Keratinocyte (primary cell): ENCODE measurements around the gene ANKRD36. TPM values are rescaled to one million over a fixed set of nuclear protein-coding genes. Genes with fewer than 3 reads are reported as not detected.
"Not testable (repeated sequence)": the region's sequence is repeated elsewhere in the genome, so short reads cannot be mapped to it uniquely, and the experiment has no call there.

Experiments
- DNase-seq: peaks from one replicate; pipeline ENCODE4 v3.0.0-alpha.2; 2011; ENCODE audit warnings: low read depth, missing footprints, low spot score
- FAIRE-seq: peaks from 2 replicates; lab custom pipeline; 2011; peaks lifted over from hg19 to GRCh38; lab: Jason Lieb, UNC
- H2AFZ ChIP-seq: 2 replicates; pipeline ENCODE4 v1.6.0; 2012; ENCODE audit warnings: low read length, control low read depth, inconsistent platforms; ENCODE audit not compliant: control insufficient read depth
- H3K27ac ChIP-seq: 2 replicates; pipeline ENCODE4 v1.5.1; 2011; ENCODE audit warnings: low read length; ENCODE audit not compliant: control insufficient read depth, insufficient read depth
- H3K27me3 ChIP-seq: 3 replicates; pipeline ENCODE4 v1.6.0; 2011; ENCODE audit warnings: low read length; ENCODE audit not compliant: control insufficient read depth, insufficient read depth; ENCODE audit errors: extremely low read depth
- H3K36me3 ChIP-seq, 2 experiments: 2 replicates in 1 of 2; 3 replicates in 1 of 2; pipeline ENCODE4 v1.5.1; 2011; ENCODE audit warnings: low read length in 2 of 2, mild to moderate bottlenecking in 1 of 2; ENCODE audit not compliant: control insufficient read depth in 2 of 2, insufficient read depth in 2 of 2; ENCODE audit errors: extremely low read depth in 1 of 2
- H3K4me1 ChIP-seq: 3 replicates; pipeline ENCODE4 v1.5.1; 2011; ENCODE audit warnings: low read length; ENCODE audit not compliant: control insufficient read depth, insufficient read depth; ENCODE audit errors: extremely low read depth
- H3K4me2 ChIP-seq: 3 replicates; pipeline ENCODE4 v1.6.0; 2011; ENCODE audit warnings: low read depth, low read length; ENCODE audit not compliant: control insufficient read depth, insufficient read depth; ENCODE audit errors: extremely low read depth
- H3K4me3 ChIP-seq, 3 experiments: fragments of 200-600 bp in 1 of 3; sonication (generic) in 1 of 3; 2 replicates in 2 of 3; 3 replicates in 1 of 3; pipeline ENCODE4 v1.5.1; 2011 to 2016; ENCODE audit warnings: low read length in 3 of 3, mild to moderate bottlenecking in 3 of 3, control low read depth in 2 of 3, inconsistent platforms in 1 of 3, low read depth in 1 of 3, mixed read lengths in 1 of 3, mixed run types in 1 of 3, moderate library complexity in 1 of 3; ENCODE audit not compliant: control insufficient read depth in 2 of 3, insufficient read depth in 2 of 3; ENCODE audit errors: extremely low read depth in 1 of 3
- H3K79me2 ChIP-seq: 2 replicates; pipeline ENCODE4 v1.6.0; 2012; ENCODE audit warnings: low read length; ENCODE audit not compliant: control insufficient read depth, insufficient read depth
- H3K9ac ChIP-seq: 3 replicates; pipeline ENCODE4 v1.6.0; 2011; ENCODE audit warnings: low read length; ENCODE audit not compliant: control insufficient read depth, insufficient read depth; ENCODE audit errors: extremely low read depth
- H3K9me1 ChIP-seq: 3 replicates; pipeline ENCODE4 v1.6.0; 2011; ENCODE audit warnings: low read length; ENCODE audit not compliant: control insufficient read depth, insufficient read depth; ENCODE audit errors: extremely low read depth
- H3K9me3 ChIP-seq: 2 replicates; pipeline ENCODE4 v1.5.1; 2012; ENCODE audit warnings: low read depth, low read length; ENCODE audit not compliant: control insufficient read depth
- H4K20me1 ChIP-seq: 3 replicates; pipeline ENCODE4 v1.6.0; 2011; ENCODE audit warnings: low read length; ENCODE audit not compliant: control insufficient read depth, insufficient read depth; ENCODE audit errors: extremely low read depth
- CTCF ChIP-seq, 3 experiments: IDR thresholded peaks in 1 of 3; conservative IDR thresholded peaks in 1 of 3; optimal IDR thresholded peaks in 1 of 3; 2 replicates in 2 of 3; 3 replicates in 1 of 3; pipeline versions ENCODE3 to v1.5.1; 2011; ENCODE audit warnings: low read length in 3 of 3, mild to moderate bottlenecking in 3 of 3, moderate library complexity in 2 of 3, control low read depth in 1 of 3, inconsistent platforms in 1 of 3; ENCODE audit not compliant: insufficient read depth in 2 of 3; ENCODE audit errors: extremely low read depth in 1 of 3
- dilution Hi-C: fragments of 300-500 bp; cut with MboI; formaldehyde crosslinking; loops from one replicate; pipeline ENCODE4 v1.7.0; 2020; ENCODE audit warnings: low sequenced_read_pairs; ENCODE audit not compliant: extremely low pct_ligation_motif_present
- polyA minus RNA-seq, 3 experiments: library from RNA; depleted of rRNA, polyadenylated mRNA; stranded (reverse); fragments of >200 nt; gene quantifications; 1 replicate in 1 of 3; 2 replicates in 1 of 3; 3 replicates in 1 of 3; pipeline ENCODE4 v1.2.3, GENCODE V29; 2011
- polyA plus RNA-seq, 5 experiments: library from polyadenylated mRNA; depleted of rRNA in 3 of 5; stranded (reverse) in 3 of 5; stranded (forward) in 1 of 5; unstranded in 1 of 5; fragments of >200 nt; gene quantifications; 1 replicate in 1 of 5; 2 replicates in 3 of 5; 3 replicates in 1 of 5; pipeline versions ENCODE4 v1.2.1 to v1.2.3, GENCODE V29; 2011 to 2012; ENCODE audit warnings: missing spikeins in 2 of 5, low read depth in 1 of 5, low replicate concordance in 1 of 5

Gene ANKRD36
- 2.6 to 5.2 TPM (median 4.6 TPM) in 3 replicates for polyA plus RNA-seq
- 14.9 TPM for polyA plus RNA-seq (2011; ENCODE audit: low read depth)
- polyA plus RNA-seq (2011; cell fraction: cytosol; rRNA removed), result 0.71 and 0.84 TPM in 2 replicates
- 16.0 and 19.2 TPM in 2 replicates for polyA plus RNA-seq (2011; cell fraction: nucleus; rRNA removed)
- 2.8 and 2.9 TPM in 2 replicates for polyA plus RNA-seq (2012; ENCODE audit: low replicate concordance)
- 26.3 to 49.9 TPM (median 30.6 TPM) in 3 replicates for polyA minus RNA-seq
- polyA minus RNA-seq (2011; cell fraction: cytosol; rRNA and poly(A)+ RNA removed), result 1.2 TPM
- 59.1 and 103 TPM in 2 replicates for polyA minus RNA-seq (2011; cell fraction: nucleus; rRNA and poly(A)+ RNA removed)

GRCh38 chr2:97113050-97113881, at the start of gene ANKRD36:
Gene ANKRD36 (plus strand): TSS chr2:97113153. CDS start chr2:97113740, 587 bp downstream.
- H2AFZ ChIP-seq, result peak within 1 kb of the TSS; percentile 91
- H3K4me1 ChIP-seq, result not testable (repeated sequence)

GRCh38 chr2:97066030-97066429, 46.9 kb upstream of the ANKRD36 start:
- H3K9me3 ChIP-seq, H3K4me3 ChIP-seq, H3K79me2 ChIP-seq, H3K9ac ChIP-seq, H3K27me3 ChIP-seq, H4K20me1 ChIP-seq, H3K27ac ChIP-seq, FAIRE-seq, H3K36me3 ChIP-seq, H3K9me1 ChIP-seq, H3K4me2 ChIP-seq, H2AFZ ChIP-seq, H3K4me1 ChIP-seq, DNase-seq, dilution Hi-C loops: not testable (repeated sequence)

More at GRCh38 chr2:97113050-97113881, at the start of gene ANKRD36:
- Histone ChIP-seq H3K27ac (peak within 1 kb of the TSS; percentile 75), H3K4me3 (peak within 1 kb of the TSS; percentile 60 to 77 (median 63)), H3K9ac (peak within 1 kb of the TSS; percentile 78), H3K4me2 (peak within 1 kb of the TSS; percentile 87)
- dilution Hi-C loops, H4K20me1 ChIP-seq, H3K36me3 ChIP-seq, FAIRE-seq, H3K9me3 ChIP-seq, H3K9me1 ChIP-seq, H3K27me3 ChIP-seq, H3K79me2 ChIP-seq: not testable (repeated sequence)
- TF ChIP-seq CTCF (optimal IDR thresholded peaks at IDR 0.05 in 1 of 3, IDR thresholded peaks at IDR 0.05 in 1 of 3, conservative IDR thresholded peaks at IDR 0.05 in 1 of 3; ENCODE audit: extremely low read depth in 1 of 3, insufficient read depth in 2 of 3, low read length in 3 of 3), result peak in 2 of 3 experiments; percentile 12 to 53
- peak; percentile 19 for DNase-seq
